ENCODE results near the gene NBDY.
"Not testable (repeated sequence)": the region's sequence is repeated elsewhere in the genome, so short reads cannot be mapped to it uniquely, and the experiment has no call there.

Gene NBDY

DNA sequence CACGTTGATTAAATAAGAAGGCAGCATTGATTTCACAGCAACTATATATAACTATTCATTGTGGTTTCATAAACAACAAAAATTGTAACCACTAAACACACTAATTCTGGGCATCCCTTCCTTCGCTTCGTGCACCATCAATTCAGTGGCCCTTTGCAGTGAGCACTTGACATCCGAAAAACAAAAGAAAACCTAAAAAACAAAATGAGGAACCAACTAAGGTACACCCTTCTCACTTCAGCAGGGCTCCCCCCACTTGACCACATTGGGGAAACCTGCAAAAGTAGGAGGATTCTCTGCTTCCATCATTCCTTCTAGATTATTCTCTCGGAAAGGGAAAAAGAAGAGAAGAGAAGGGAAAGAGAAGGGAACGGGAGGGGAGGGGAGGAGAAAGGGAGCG, 28.3 kb downstream of the NBDY start:
- no peaks in the 10 kb centered on the region for H3K9me3 ChIP-seq
- H3K4me1 ChIP-seq: no peaks in the 10 kb centered on the region
- TF ChIP-seq, protein P1, sequence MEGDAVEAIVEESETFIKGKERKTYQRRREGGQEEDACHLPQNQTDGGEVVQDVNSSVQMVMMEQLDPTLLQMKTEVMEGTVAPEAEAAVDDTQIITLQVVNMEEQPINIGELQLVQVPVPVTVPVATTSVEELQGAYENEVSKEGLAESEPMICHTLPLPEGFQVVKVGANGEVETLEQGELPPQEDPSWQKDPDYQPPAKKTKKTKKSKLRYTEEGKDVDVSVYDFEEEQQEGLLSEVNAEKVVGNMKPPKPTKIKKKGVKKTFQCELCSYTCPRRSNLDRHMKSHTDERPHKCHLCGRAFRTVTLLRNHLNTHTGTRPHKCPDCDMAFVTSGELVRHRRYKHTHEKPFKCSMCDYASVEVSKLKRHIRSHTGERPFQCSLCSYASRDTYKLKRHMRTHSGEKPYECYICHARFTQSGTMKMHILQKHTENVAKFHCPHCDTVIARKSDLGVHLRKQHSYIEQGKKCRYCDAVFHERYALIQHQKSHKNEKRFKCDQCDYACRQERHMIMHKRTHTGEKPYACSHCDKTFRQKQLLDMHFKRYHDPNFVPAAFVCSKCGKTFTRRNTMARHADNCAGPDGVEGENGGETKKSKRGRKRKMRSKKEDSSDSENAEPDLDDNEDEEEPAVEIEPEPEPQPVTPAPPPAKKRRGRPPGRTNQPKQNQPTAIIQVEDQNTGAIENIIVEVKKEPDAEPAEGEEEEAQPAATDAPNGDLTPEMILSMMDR (IDR thresholded peaks at IDR 0.05; ENCODE audit: low read depth, low read length): no peak
- no peaks in the 10 kb centered on the region for H3K27me3 ChIP-seq
- no peak for DNase-seq
- no peaks in the 10 kb centered on the region for H3K36me3 ChIP-seq
- H3K4me3 ChIP-seq (ENCODE audit: low read depth, low read length): no peak overlapping the region

DNA sequence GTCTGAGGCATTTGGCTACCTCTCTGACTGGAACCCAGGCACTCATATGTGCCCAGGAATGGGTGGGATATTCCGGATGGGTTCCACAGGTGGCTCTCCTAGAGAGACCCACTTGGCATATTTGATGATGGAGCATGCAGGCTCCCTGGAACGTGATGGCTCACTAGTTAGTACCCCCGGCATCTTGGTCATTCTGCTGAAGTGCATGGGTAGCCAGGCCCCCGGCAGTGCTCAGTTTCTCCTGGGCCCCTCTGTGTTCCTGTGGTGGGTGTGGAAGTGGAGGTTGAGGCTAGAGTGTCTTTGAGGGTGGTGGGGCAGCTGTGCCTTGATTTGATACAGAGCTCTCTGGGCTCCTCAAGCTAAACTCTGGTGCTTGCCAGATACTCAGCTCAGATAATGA, 29.4 kb downstream of the NBDY start:
- TF ChIP-seq, protein P1 (IDR thresholded peaks at IDR 0.05; ENCODE audit: low read depth, low read length): no peak
- Histone ChIP-seq H3K4me3 (ENCODE audit: low read depth, low read length) (no peak overlapping the region), H3K4me1 (no peaks in the 10 kb centered on the region), H3K36me3 (no peaks in the 10 kb centered on the region), H3K9me3 (no peaks in the 10 kb centered on the region), H3K27me3 (no peaks in the 10 kb centered on the region)
- DNase-seq: no peak

DNA sequence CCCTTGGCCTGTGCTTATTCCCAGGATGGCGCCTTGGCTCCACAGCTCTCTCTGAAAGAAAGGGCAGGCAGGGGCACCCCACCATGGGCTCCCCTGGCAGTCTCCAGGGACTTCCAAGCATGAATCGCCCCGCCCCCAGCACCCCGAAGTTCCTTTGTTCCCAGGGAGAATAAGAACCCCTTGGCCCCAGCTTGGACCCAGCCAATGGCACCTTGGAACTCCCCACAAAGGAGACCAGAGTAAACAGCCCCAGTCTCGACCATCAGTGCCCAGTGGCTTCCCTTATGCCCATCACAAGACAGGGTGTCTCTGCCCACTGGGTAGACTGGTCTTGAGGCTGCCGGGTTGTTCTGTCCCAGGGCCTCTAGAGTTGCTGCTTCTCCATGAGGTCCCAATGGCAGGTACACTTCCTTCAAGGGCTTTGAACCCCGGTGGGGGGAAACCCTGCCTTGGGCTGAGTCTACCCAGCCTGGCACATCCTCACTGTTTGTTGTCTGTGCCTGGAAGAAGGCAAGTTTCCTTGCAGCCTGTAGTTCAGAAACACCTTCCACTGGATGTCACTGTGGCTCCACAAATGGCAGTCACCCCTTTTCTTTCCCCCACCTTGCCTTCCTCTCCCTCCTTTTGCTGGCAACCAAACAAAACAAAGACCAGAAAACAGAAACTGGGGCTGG, 30.8 kb downstream of the NBDY start:
- Histone ChIP-seq H3K4me1 (no peaks in the 10 kb centered on the region), H3K4me3 (ENCODE audit: low read depth, low read length) (no peak overlapping the region), H3K27me3 (no peaks in the 10 kb centered on the region), H3K9me3 (no peaks in the 10 kb centered on the region), H3K36me3 (no peaks in the 10 kb centered on the region)
- DNase-seq: no peak
- TF ChIP-seq, protein P1 (IDR thresholded peaks at IDR 0.05; ENCODE audit: low read depth, low read length): no peak

DNA sequence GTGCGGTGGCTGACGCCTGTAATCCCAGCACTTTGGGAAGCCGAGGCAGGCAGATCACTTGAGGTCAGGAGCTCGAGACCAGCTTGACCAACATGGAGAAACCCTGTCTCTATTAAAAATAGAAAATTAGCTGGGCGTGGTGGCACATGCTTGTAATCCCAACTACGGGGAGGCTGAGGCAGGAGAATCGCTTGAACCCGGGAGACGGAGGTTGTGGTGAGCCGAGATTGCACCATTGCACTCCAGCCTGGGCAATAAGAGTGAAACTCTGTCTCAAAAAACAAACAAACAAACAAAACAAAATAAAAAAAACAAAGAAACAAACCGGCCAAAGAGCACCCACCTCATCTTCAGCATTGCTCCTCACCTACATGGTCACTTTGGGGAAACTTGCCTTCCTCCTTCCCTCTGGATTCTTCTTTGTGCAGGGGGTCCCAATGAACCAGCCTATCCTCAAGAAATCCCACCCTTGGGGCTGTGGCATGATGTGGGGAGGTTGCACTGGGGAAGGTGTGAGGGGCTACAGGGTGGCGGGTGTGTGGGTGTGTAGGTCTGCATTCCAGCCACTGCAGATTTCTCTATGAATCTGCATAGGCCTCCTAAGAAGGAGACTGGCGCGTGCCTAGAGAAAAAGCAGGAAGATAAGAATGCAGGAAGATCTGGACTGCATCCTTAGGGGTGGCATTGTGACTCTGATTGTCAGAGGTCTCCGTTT, 31.5 kb downstream of the NBDY start:
- H3K9me3 ChIP-seq; DNase-seq; H3K36me3 ChIP-seq; H3K27me3 ChIP-seq; H3K4me3 ChIP-seq (ENCODE audit: low read depth, low read length); H3K4me1 ChIP-seq: not testable (repeated sequence)

DNA sequence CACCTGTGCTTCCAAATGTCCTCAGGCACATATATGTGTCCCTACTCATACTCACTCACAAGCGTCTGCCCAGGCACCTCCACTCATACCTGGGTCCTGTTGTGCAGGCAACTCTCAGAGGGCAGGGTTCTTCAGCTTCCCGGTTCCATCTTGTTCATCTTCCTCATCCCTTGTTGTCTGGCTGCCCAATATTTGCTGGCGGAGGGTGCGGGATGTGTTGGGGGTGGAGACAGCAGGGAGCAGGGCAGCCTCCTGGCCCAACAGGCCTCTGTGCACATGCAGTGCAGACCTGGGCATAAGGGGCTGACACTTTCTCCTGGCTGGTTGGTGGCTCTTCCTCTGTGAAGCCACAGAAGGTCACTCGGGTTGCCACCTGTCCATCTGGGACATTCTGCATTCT, 32.1 kb downstream of the NBDY start:
- Histone ChIP-seq H3K4me3 (ENCODE audit: low read depth, low read length) (no peak overlapping the region), H3K27me3 (no peaks in the 10 kb centered on the region), H3K36me3 (no peaks in the 10 kb centered on the region), H3K9me3 (no peaks in the 10 kb centered on the region), H3K4me1 (no peaks in the 10 kb centered on the region)
- no peak for DNase-seq
- TF ChIP-seq, protein P1 (IDR thresholded peaks at IDR 0.05; ENCODE audit: low read depth, low read length): no peak

DNA sequence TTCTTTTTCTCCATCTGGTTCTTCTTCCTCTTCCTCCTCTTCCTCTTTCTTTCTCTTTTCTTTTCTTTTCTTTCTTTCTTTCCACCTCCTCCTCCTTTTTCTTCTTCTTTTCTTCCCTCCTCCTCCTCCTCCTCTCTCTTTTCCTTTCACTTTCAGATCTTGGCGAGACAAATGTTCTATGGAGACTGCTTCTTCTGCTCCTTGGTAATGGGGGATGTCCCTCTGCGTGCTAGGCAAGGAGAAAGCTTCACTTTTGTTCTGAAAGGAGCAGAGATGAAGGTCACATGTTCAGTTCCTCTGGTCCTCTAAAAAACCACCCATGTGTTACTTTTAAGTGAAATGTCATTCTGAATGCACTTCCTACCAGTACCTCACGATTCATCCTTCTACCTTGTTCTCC, 33.2 kb downstream of the NBDY start:
- no peak overlapping the region for H3K4me3 ChIP-seq (ENCODE audit: low read depth, low read length)
- TF ChIP-seq, protein P1 (IDR thresholded peaks at IDR 0.05; ENCODE audit: low read depth, low read length): no peak
- H3K9me3 ChIP-seq: no peaks in the 10 kb centered on the region
- no peaks in the 10 kb centered on the region for H3K27me3 ChIP-seq
- no peaks in the 10 kb centered on the region for H3K4me1 ChIP-seq
- H3K36me3 ChIP-seq: no peaks in the 10 kb centered on the region
- DNase-seq: no peak

Data from BE2C (cell line).